HG02885 (cell line): ENCODE measurements around the gene UBAC2.
"Not testable (repeated sequence)": the region's sequence is repeated elsewhere in the genome, so short reads cannot be mapped to it uniquely, and the experiment has no call there.

ENCODE experiments used
- ATAC-seq: cut with Tn5 transposase; IDR thresholded peaks from one replicate; pipeline ENCODE4 v1.9.1; 2021; ENCODE audit warnings: mild to moderate bottlenecking; ENCODE audit not compliant: unreplicated experiment, poor library complexity

The UBAC2 gene

DNA sequence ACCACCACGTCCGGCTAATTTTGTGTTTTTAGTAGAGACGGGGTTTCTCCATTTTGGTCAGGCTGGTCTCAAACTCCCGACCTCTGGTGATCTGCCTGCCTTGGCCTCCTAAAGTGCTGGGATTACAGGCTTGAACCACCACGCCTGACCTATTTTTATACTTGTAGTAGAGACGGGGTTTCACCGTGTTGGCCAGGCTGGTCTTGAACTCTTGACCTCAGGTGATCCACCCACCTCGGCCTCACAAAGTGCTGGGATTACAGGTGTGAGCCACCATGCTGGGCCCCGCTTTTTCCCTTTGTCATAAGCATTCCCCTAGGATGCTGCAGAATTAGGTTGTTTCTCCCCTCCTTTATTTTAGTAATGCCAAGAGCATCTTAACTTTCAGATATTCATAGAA, 10.0 kb downstream of the UBAC2 start:
- not testable (repeated sequence) for ATAC-seq

DNA sequence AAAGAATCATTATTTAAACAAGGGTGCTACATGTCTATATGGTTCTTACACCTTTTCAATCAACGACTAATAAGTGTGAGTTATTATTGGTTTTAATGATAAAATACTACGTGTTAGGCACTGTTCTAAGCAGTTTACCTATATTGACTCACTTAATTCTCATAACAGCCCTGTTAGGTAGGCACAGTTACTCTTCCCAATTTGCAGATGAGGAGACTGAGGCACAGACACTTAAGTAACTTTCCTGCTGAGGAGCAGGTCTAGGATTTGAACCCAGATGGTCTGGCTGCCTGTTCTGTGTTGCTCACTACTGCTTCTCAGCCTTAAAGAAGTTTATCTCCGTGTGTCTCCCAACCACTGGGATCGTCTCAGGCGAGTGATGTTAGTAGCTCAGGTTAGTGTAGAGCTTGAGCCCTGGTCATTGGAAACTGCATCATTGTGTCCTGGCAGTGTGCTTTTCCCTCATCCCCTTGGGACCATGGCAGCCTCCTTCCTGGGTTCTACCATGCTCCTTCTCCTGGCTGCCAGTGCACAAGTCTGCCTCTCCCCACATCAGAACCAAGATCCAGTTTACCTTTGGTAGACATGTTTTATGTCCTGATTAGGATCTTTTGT, 10.9 kb downstream of the UBAC2 start:
- ATAC-seq: no peak

DNA sequence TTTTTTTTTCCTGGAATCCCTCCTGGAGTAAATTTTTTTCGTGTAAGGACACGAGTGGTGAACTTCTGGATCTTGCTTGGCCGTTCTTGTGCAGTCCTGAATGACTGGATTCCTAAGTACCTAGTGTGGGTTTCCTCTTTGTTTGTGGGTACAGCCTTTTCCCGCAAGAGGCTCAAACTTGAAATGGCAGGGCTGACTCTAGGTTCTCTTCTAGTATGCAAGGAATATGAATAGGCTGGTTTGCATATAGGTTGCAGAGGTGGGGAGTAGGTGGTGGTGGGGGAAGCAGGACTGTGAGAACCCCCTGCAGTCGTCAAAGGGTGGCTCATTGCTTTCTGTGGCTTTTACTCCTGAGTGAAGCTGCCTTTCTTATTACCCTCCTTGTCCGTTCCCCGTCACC, 13.6 kb downstream of the UBAC2 start:
- ATAC-seq: peak; percentile 73

DNA sequence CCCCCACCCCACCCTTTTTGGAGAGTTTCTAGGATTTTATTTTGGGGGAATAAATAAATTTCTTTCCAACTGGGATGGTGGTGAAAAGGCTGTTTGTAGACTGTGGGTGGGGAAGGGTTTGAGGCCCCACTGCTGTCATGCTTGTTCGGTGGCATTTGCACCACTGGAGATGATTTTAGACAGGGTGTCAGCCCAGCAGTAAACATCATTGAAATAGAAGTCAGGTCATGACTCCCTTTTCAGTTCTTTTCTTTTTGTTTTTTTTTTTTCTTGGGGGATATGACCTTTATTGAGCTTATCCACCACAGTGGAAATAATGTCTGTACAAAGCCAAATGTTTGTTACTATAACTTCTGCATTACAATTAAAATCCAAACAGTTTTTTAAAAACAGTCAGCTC, 14.1 kb downstream of the UBAC2 start:
- ATAC-seq: no peak

DNA sequence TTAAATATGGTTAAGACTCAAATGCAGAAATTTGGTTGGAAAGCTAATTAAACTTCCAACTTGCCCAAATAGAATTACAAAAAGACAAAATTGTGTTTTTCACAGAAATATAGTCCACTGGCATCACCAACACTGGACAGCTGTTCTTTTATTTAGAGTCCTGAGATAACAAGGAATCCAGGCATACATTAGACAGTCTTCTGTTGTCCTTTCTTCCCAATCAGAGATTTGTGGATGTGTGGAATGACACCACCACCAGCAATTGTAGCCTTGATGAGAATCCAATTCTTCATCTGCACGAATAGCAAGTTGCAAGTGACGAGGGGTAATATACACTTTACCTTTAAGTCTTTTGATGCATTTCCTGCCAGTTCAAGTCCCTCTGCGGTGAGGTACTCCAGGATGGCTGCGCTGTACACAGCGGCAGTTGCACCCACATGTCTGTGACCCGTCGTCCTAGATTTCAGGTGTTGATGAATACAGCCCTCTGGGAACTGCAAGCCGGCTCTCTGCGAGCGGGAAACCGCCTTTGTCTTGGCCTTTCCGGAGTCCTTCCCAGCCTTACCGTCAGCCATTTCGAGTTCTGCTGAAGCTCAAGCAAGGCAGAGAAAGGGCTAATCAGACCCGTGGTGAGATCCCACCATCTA, 14.7 kb downstream of the UBAC2 start:
- ATAC-seq: peak; percentile 27

DNA sequence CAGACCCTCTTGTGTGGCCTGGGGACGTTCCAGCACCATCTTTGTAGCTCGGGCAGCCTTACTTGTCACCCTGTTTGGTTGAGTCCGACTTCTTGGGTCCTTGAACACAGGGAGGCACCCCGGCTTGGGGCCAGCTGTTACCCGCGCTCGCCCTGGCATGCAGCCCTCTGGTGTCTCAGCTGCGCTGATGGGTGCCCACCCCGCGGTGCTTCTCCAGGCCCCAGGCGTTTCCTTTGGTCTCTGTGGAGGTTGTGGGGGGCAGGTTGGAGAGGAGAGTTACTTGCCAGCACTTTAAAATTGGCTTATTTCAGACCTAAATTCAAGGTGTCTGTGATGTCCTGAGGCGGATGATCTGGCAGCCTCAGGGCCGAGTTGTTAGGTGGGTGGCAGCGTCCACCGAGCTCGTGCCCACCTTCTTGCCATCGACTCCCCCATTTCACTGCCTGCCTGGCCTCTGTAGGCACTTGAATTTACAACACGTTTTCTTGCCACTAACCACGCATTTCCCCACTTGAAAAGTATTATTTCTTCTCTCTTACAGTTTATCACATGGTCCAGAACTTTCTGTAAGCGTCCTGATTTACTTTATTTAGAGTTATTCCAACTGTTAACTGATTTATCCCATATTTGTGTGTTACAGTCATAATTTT, 16.9 kb downstream of the UBAC2 start:
- no peak for ATAC-seq

DNA sequence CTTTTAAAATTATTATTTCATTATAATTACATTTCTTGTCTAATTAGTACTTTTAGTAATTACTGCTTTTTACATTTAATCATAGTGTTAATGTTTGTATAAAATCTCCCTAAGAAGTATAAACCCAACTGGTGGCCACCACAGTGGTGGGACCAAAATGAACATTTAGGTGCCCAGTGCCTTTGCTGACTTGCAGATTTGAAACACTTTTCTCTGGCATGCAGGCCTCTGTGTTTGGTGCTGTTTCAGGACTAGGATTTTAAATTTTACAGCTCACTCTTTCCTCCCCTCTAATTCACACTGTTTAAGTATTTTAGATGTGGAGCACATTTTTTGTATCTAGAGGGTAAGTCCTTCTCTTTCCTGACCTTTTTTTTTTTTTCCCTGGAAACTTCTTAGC, 17.5 kb downstream of the UBAC2 start:
- no peak for ATAC-seq

DNA sequence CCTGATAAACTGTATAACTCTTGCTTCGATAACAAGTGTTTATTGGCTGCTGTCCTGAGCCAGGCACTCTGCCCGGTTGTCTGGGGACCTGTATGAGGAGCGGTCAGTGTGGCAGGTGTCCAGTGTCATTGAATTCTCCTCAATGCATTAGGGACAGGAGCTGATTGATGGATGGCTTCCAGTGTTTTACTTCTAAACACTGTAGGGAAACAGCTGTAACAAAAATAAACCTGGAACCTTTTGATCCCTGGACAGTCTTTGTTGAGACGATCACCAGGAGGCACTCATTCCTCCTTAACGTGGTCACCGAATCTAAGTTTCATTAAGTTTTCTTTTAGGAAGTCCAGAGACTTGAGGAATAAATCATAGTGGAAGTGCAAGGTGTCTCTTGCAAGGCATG, 17.9 kb downstream of the UBAC2 start:
- ATAC-seq: no peak

DNA sequence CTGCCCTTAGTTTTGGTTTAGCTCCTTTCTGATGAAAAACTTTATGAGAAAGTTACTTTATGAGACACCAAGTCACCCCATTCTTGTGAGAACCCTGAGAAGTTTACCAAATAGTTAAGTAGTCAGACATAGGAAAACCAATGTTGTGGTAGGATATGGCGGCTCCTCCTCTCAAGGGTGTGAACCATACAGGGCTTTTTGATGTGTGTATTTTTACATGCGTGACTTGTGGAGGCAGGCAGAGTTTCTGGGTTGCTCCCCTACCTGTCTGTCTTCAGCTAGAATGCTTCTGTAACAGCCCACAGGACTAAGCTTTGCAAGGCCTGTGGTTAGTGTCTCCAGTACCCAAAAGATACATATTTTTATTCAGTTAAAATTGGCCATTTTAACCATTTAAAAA, 18.3 kb downstream of the UBAC2 start:
- ATAC-seq: peak; percentile 64

DNA sequence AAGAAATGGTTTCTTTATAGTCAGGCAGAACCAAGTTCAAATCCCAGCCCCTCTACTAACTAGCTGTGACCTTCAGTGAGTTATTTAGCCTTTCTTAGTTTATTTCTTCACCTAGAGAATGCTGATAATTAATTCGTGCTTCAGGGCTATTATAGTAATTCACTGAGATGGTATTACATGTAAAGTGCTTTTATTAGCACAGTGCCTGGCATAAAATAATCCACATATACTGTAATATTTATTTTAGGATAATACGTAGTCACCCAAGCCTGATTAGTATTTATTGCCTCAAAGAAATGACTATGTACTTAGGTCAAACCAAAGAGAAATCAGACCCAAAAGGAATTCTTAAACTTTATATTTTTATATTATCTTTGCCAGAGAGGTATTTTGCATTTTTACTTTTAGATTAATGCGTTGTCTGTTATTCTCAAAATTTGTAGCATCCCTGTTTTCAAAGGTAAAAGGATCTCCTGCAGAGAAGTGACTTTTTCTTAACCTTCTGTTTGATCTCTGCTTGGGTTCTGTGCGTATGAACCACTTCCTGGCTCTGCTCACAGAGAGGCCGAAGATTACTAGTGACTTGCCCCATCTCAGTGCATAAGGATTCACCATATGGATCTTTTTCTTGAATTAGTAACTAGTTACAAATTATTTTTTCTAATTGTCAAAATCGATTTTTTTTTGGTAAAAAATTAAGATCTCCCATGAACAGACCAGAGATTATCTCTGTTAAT, 19.7 kb downstream of the UBAC2 start:
- no peak for ATAC-seq

DNA sequence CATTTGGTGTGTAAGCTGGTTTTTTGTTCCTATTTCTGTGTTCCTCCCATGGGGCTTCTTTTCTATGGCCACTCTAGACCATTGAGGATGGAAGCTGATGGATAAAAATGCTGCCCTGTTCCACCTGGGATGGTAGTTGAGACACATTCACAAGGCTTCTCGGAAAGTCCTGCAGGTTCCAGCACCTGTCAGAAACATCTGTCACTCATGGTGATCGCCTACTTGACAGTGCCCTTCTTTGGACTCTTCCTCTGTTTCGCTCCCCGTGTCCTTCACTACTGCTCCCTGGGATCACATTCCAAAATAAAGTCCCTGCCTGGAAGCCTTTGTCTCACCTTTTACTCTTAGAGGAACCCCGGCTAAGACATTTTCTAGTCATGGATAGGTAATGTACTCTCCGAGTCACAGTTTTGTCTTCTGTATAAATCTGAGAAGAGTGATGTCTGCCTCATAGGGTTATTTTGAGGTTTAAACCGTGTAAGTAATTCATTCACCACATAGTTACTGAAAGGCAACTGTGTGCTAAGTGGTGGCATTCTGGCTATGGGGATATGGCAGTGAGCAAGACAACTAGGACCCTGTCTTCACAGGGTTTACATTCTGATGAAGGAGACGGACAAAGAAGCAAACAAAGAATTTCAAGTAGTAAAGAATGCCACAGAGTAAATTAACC, 21.0 kb downstream of the UBAC2 start:
- no peak for ATAC-seq

DNA sequence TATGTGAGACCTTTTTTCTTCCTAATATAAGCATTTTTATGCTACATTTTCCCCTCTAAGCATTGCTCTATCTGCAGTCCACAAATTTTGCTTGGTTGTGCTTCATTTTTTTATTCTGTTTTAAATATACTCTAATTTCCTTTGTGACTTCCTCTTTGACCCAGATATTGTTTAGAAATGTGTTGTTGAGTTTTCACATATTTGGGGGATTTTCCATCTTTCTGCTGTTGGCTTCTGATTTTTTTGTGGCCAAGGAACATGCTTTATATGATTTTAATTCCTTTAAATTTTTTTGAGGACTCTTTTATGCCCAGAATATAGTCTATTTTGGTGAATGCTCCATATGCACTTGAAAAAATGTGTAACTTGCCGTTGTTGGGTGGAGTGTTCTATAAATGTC, 22.9 kb downstream of the UBAC2 start:
- ATAC-seq: no peak

DNA sequence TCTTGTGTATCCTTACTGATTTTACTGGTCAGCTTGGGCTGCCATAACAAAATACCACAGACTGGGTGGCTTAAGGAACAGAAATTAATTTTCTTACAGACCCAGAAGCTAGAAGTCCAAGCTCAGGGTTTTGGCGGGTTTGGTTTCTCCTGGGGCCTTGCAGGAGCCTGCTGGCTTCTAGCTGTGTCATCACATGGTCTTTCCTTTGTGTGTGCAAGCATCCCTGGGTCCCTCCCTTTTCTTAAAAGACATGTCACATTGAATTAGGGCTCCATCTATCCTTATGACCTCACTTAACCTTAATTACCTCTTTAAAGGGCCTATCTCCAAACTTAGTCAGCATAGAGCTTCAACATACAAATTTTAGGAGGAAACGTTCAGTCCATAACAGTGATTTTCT, 23.4 kb downstream of the UBAC2 start:
- no peak for ATAC-seq

DNA sequence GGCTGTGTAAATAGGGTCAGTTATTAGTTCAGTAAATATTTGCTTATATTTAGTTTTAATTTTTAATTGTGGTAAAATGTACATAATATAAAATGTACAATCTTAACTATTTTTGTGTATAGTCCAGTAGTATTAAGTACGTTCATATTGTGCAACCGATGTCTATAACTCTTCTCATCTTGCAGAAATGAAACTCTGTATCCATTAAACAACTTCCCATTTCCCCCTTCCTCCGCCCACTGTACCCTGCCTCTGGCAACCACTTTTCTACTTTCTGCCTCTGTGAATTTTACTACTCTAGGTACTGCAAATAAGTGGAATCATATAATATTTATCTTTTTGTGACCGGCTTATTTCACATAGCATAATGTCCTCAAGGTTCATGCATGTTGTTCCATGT, 24.4 kb downstream of the UBAC2 start:
- ATAC-seq: no peak

DNA sequence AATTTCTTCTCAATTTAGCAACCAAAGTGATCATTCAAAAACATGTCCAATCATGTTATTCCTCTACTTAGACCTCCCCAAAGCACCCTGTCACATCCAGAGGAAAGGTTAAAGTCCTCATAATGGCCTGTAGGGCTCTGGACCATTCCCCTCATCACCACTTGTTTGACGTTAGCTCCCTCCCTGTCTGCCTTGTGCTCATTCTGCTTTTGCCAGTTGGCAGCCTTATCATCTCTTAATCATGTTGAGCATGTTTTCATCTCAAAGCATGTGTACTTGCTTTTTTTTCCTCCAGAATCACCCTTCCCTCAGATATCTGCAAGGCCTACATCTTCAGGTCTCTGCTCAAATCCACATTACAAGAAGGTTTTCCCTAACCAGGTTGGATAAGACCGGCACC, 25.9 kb downstream of the UBAC2 start:
- no peak for ATAC-seq

DNA sequence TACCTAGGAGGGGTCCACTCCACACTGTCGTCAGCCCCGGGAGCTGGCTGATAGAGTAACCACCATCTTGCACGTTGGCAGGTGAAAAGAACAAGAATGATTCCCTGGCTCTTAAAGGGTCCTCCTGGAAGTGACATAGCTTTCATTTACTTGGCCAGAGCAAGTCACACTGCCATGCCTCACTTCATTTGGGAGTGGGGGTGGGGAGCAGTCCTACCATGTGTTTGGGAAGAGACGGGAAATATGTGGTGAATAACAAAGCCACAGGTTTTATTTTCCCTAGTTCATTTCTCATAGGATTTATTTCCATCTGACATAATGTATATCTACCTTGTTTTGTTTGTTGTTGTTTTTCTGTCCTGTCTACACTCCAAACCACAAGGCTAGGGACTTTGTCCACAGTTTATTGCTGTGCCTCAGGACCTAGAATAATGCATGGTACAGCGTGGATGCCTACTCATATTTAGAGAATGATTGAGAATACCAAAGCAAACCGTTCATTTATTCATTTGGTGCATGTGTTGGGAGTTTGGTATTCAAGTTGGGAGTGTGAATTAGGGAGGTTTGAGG, 26.8 kb downstream of the UBAC2 start:
- no peak for ATAC-seq

DNA sequence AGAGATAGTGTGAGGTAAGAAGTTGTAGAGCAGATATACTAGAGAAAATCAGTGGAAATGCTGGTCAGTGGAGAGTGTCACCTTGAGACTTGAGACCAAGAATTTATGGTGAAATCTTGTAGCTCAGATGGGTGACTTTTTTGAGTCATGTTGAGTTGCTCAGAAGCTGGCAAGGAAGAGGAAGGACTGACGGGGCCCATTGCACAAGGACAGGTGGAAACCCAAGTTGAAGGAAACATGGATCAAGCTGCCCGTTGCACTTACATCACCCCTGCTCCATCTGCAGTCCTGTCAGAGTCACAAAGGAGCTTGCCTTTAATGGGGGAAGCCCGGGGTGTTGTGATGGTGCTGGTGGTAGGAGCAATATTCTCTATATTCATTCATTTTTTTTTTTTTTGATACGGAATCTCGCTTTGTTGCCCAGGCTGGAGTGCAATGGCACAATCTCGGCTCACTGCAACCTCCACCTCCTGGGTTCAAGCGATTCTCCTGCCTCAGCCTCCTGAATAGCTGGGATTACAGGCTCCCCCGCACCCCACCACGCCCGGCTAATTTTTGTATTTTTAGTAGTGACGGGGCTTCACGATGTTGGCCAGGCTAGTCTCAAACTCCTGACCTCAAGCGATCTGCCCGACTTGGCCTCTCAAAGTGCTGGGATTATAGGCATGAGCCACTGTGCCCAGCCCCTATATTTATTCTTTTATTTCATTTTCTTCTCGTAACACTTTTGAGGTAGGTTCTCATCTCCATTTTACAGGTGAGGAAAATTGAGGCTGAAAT, 27.4 kb downstream of the UBAC2 start:
- ATAC-seq: no peak

DNA sequence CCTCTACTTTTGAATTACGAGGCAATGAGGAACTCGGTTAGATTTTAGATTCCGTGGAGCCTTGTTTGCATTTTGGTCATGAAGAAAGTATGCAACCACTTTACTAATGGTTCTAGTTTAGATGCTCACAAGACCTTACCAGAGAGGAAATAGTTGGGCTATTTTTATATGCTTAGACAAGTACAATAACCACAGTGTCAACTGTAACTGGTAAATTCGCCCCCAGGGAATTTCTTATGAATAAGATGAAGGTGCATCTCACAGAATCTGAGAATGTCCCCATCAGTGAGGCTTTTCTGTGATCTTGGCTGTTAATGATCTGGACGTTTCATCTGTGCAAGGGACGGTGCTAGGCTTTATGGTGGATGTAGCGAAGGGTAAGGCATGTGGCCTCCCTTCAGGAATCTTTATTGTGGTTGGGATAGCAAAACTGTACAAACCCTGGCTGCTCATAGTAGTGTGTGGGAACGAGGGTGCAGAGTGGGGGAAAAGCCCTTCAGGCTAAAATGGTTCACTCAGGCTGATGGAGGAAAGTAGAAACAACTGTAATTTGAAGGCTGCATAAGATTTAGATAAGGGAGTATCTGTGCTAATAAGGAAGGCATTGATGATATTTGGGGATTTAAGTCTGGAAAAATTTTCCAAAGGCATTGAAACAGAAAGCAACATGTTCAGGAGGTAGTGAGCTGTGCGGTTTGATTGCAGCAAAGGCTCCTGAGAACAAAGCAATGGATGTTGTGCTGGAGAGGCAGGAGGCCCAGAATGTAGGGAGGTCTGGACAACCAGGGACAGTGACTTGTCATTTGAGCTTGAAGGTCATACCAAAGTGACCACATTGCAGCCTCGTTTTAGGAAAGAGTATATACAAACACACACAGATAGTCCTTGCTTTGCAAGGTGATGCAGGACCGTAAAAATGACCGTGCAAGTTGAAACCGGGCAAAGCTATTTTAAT, 28.4 kb downstream of the UBAC2 start:
- peak; percentile 92 for ATAC-seq

DNA sequence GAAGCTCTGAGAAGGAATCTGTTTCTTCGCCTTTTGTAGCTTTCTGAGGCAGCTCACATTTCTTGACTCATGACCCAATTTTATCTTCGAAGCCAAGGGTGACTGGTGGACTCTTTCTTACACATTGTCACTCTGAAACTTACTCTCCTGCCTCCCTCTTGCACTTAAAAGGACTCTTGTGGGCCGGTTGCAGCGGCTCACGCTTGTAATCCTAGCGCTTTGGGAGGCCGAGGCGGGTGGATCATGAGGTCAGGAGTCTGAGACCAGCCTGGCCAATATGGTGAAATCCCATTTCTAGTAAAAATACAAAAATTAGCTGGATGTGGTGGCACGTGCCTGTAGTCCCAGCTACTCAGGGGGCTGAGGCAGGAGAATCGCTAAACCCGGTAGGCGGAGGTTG, 29.9 kb downstream of the UBAC2 start:
- ATAC-seq: not testable (repeated sequence)
